Activated CD4-positive, CD25-positive, alpha-beta regulatory T cell treated with anti-CD3 and anti-CD28 coated beads, Interleukin-2, amount 50 U/mL, for 16 hours (primary cell): ENCODE data around the gene ECHS1.
"Not testable (repeated sequence)": the region's sequence is repeated elsewhere in the genome, so short reads cannot be mapped to it uniquely, and the experiment has no call there.

Experiments
- DNase-seq: peaks from one replicate; pipeline ENCODE4 v3.0.0-alpha.2; 2020; ENCODE audit warnings: low read depth, low spot score

ECHS1 gene

DNA sequence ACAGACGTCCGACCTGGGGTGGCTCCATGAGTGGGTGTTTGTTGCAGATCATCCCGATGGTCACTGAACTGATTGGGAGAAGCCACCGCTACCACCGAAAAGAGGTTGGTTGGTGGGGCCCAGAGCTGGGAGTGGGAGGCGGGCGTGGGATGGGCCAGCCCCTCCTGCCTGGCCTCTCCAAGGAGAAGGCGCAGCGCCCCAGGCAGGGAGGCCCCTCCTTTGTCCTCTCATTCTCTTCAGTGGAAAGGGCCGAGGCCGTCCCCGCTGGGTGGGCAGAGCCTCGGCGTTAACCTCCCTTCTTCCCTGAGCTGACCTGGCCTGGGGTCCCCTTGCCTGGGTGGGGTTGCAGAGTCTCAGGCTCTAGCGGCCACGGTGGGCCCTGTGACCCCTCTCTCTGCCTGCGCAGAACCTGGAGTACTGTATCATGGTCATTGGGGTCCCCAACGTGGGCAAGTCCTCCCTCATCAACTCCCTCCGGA is 26.0 kb upstream of the ECHS1 start:
- no peak for DNase-seq

GRCh38 chr10:133397938-133398337 is 24.8 kb upstream of the ECHS1 start:
- DNase-seq = no peak

DNA sequence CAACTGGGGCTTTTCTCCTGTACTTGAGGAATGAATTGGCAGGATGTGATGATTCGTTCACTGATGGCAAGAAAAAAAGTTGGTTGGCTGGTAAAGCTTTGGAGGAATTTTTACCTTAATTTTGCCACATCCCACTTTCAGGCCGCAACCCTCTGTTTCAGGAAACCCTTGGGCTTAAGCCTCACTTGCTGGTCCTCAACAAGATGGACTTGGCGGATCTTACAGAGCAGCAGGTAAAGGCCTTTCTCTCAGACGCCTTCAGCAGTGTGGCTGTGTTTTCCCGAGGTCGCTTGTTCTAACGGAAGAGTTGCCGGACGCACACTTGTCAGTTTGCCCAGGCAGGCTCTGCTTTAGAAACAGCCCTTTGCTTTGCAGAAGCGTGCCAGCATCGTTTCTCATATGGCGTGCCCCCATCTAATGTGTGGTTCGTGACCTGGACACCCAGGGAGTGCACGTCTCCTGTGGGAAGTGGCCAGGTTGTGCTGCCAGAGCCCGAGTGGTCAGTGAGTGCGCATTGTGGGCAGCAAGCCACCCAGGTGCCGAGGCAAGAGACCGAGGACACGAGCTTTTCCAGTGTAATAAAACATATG is 23.0 kb upstream of the ECHS1 start:
- no peak for DNase-seq

DNA sequence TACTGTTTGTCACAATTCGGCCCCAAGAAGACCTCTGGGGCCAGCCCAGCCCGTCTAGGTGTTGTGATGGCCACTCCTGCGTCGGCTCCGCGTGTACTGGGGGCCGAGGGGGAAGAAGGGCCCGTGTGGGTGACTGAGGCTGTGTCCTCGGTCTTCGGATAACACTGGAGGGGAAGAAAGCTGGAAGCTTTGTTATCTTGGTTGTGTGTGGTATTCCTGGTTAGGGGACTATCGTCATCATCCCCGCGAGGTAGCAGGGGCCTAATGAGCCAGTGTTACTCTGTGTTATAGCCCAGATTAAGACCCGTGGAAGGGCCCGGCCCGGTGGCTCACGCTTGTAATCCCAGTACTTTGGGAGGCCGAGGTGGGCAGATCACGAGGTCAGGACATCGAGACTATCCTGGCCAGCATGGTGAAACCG is 21.7 kb upstream of the ECHS1 start:
- DNase-seq = no peak

GRCh38 chr10:133394064-133394663 is 21.0 kb upstream of the ECHS1 start, which contains the start of gene MTG1:
TSS of gene MTG1 (plus strand) at chr10:133394157. CDS start at chr10:133394221, 64 bp downstream.
- peak; percentile 88 for DNase-seq

GRCh38 chr10:133393401-133394063 is 20.4 kb upstream of the ECHS1 start:
- DNase-seq = no peak

GRCh38 chr10:133391761-133392518 is 18.8 kb upstream of the ECHS1 start:
- no peak for DNase-seq

DNA sequence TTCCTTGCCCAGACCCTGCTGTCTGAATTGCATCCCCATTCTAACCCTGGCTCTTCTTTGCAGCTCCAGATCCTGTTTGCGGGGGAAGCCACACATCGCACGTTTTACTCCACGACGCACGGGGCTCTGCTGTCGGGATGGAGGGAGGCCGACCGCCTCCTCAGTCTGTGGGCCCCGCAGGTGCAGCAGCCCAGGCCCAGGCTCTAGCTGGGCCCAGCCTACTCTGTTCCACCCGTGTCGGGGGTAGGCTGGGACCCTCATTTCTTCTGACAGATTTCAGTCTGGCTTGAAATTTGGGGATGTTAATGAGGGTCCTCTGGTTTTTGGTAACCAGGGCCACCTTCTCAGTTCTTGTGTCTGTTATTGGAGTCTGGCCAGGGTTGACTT is 18.1 kb upstream of the ECHS1 start:
- no peak for DNase-seq

GRCh38 chr10:133390597-133391248 is 17.6 kb upstream of the ECHS1 start:
- DNase-seq = no peak

GRCh38 chr10:133388973-133389818 is 16.0 kb upstream of the ECHS1 start:
- no peak for DNase-seq

- no peak for DNase-seq
Observed at GRCh38 chr10:133388236-133388972, 15.2 kb upstream of the ECHS1 start.

- DNase-seq = not testable (repeated sequence)
Observed at GRCh38 chr10:133386951-133387350, 13.8 kb upstream of the ECHS1 start.

DNA sequence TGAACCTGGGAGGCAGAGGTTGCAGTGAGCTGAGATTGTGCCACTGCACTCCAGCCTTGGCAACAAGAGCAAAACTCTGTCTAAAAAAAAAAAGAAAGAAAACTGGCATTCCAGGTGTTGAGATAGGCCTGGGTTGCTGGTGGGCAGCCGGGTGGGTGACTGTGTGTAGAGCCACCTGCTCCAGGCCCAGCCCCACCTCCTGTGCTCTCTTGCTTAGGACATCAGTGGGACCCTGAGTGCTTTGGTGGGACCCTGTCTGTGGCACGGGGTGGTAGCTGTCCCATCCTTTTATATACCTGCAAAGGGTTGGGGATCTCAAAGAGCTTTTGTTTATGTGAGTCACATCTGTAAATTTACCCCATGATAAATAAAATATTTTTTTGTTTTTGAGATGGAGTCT is 12.1 kb upstream of the ECHS1 start:
- DNase-seq = no peak

DNA sequence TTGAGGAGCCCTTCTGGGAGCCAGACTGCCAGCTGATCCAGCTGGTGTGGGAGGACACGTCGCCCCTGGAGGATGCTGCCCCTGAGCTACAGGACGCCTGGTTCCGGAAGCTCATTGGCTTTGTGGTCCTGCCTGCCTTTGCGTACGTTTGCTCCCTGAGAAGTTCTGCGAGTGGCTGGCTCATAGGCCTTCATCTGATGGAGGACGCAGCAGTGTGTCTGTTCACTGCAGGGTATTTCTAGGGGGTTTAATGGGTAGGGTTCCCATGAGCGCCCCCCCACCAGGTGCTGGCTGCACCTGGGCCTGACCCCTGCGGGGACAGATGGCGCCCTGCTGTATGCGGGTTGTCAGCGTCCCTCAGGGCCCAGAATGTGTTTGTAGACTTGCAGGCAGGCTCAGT is 10.9 kb upstream of the ECHS1 start:
- DNase-seq = no peak

- no peak for DNase-seq
Observed at GRCh38 chr10:133383551-133383950, 10.4 kb upstream of the ECHS1 start.

DNA sequence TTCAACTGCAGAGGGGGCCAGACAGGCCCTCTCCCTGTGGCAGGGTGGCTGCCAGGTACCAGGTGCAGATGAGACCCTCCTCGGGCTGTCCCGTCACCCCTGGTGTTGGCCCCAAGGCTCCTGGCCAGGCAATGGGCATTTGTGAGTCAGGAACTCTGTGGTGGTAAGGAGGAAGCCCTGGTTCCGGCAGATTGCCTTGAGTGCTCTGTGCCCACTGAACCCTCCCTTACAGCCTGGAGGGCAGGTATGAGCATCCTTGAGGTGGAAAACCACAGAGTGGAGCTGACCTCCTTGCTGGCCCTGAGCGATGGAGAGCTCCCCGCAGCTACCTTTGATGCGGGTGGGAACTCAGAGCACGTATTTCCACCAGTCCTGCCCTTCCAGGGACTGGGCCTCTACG is 7.9 kb upstream of the ECHS1 start:
- no peak for DNase-seq

DNA sequence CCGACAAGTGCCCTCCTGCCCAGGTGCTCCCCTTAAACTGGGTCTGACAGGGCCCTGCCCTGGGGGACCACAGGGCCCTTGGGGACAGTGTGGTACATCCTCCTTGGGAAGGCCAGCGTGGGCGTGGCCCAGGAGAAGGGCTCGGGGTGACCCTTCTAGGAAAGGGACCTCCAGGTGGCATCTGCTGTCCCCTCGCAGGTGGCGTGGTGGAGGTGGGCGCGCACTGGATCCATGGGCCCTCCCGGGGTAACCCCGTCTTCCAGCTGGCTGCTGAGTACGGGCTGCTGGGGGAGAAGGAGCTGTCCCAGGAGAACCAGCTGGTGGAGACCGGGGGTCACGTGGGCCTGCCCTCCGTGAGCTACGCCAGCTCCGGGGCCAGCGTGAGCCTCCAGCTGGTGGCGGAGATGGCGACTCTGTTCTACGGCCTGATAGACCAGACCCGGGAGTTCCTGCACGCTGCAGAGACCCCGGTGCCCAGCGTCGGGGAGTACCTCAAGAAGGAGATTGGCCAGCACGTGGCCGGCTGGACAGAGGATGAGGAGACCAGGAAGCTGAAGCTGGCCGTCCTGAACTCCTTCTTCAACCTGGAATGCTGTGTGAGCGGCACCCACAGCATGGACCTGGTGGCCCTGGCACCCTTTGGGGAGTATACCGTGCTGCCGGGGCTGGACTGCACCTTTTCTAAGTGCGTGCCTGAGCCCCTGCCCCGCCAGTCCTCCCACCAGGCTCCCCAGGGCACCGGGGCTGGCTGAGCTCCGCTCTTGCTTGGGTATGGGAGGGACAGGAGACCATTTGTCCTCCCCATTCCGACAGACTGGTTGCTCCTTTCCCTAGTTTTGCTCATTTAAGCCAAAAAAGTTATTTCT is 6.9 kb upstream of the ECHS1 start:
- DNase-seq = no peak

- no peak for DNase-seq
Observed at GRCh38 chr10:133379152-133379800, 6.1 kb upstream of the ECHS1 start, which contains the start of gene PAOX. TSS of gene PAOX (plus strand) at chr10:133379262. CDS start at chr10:133379317, 55 bp downstream.
